Erythroblast (primary cell): Measurements from ENCODE around the gene ARF3.

Experiments used
- GATA1 ChIP-seq: IDR thresholded peaks from 2 replicates; pipeline ENCODE4 v1.6.1; 2011; ENCODE audit warnings: low read depth, mild to moderate bottlenecking, control low read depth, low read length, moderate library complexity
- POLR2A ChIP-seq: IDR thresholded peaks from 2 replicates; pipeline ENCODE4 v1.6.1; 2011; ENCODE audit warnings: mild to moderate bottlenecking, low read length

GRCh38 chr12:48978291-48978740 lies 21.0 kb upstream of the ARF3 start, which contains the start of gene WNT1:
- no peak for TF ChIP-seq POLR2A
- no peak for TF ChIP-seq GATA1
